GM21619 (cell line): Measurements from ENCODE around the gene BRCC3.

Experiments used
- ATAC-seq: cut with Tn5 transposase; IDR thresholded peaks from one replicate; pipeline ENCODE4 v1.9.1; 2021; ENCODE audit not compliant: unreplicated experiment

BRCC3 gene

DNA sequence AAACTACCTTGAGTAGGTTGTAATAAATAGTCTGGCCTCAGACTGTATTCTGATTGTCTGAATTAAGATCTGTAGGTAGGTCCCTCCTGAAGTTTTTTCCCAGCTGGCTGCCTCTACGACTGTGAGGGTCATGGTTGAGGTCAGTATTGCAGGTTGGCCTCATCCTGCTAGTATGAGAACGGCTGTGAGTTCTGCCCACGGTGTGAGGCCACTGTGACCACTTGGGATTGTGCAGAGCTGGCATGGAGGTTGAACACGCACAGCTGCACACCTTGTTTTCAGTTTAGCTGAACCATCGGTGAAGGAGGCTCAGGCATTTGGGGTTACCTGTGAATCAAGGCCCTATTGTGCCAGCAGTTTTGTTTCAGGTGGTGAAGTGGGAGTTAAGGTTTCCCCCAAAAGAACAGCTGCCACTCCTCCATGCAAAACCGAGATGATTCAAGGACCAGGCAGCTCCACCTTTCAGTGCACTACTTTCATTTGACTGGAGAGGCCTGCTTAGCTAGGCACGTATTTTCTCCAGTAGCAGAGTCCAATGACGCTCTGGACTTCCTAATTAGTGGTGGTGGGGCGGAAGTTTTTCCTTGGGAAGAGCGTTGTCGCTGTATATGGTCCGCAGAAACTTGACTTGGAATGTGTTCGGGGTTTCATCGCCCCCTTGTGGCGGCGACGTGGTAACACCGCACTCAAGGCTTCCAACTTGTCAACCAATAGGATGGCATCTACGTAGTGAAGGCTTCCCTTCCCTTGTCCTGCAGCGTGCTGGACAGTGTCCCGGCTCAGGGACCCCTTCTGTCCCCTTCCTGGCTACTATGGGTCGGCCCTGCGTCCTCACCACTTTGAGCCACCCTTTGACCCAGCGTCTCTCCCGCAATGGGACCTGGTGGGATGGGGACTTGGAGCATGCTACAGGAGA, 14.2 kb upstream of the BRCC3 start:
- peak; percentile 79 for ATAC-seq

- no peak for ATAC-seq
These were observed 9.5 kb upstream of the BRCC3 start for GRCh38 chrX:155061760-155062159.

- no peak for ATAC-seq
These were observed 6.1 kb upstream of the BRCC3 start for GRCh38 chrX:155065035-155065734.

GRCh38 chrX:155068165-155068564, 3.1 kb upstream of the BRCC3 start:
- no peak for ATAC-seq

DNA sequence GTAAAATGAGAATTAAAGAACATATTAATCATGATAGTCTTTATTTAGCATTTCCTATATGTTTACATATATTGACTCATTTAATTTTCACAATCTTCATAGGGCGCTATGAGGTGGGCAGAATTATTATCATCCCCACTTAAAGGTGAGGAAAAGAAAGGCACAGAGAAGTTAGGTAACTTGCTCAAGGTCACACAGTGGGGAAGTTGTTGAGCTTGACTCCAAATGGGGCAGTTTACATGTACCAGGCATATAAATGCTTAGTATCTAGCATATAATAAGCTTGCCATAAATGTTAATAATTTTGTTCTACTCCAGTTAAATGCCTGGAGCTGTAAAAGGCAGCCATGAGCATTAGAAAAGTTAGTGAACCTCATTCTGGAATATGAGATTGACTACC, 1.9 kb upstream of the BRCC3 start:
- ATAC-seq, result no peak

DNA sequence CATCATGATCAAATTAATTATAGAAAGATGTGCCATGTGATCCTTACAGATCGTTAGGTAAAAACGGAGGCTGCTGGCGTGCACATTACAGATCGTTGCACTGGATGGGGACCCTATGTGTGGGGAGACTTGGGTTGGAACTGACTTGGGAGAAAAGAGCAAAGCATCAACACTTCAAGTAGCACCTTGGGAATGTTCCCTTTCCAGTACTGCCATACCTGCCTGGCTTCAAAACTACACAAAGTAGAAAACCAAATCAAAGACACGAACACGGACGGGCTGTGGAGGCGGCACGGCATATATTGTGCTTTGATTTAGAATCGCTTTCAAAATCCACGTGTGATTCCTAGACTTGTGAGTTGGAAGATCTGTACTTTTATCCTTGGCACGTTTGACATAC, 1.3 kb upstream of the BRCC3 start:
- ATAC-seq, result no peak

- ATAC-seq, result peak; percentile 27
These were observed 689 bp upstream of the BRCC3 start for GRCh38 chrX:155070663-155070974.

DNA sequence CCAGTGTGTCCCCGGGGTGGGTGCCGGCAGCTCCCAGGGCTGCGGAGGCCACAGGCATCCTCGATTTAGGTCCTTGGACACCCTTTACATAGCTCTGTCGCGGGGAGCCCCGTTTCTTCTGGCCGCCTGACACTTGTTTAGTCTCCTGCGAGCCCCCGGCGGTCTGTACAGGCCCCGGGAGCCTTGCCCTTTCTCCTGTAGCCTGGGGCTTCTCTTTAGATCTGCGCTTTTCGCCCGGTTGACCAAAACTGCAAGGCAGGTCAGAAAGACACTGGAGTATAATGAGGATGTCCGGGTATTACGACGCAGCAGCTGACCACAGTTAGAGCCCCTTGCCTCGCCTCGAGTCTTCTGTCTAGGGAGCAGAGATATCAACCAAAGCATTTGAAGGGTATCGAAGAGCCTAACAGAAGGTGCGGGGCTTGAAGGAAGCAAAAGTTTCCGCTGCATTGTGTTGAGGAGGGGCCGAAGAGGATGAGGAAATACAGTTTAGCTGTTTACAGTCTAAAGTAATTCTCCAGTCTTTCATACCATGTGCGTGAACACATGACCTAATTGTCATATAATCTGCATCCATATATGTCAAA, 479 bp downstream of the BRCC3 start:
- ATAC-seq, result no peak

GRCh38 chrX:155086202-155086840, 15.0 kb downstream of the BRCC3 start:
- ATAC-seq, result no peak

GRCh38 chrX:155086961-155087735, 15.8 kb downstream of the BRCC3 start:
- ATAC-seq, result no peak

- no peak for ATAC-seq
These were observed 23.3 kb downstream of the BRCC3 start for GRCh38 chrX:155094468-155095061.

GRCh38 chrX:155105919-155106318, 34.6 kb downstream of the BRCC3 start:
- ATAC-seq, result no peak

DNA sequence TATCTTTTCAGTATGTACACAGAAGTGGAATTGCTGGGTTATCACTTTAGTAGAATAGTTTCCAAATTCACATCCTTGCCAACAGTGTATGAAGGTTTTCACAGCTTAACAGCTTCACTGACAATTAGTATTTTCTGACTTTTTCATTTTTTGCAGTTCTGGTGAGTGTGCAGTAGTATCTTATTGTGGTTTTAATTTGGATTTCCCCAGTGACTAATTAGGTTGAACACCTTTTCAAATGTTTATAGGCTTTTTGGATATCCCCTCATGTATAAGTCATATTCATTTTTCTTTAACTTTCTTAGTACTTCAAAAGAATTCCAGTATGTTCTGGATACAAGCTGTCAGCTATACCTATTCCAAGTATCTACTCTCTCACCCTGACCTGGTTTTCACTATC, 37.1 kb downstream of the BRCC3 start:
- ATAC-seq, result no peak

DNA sequence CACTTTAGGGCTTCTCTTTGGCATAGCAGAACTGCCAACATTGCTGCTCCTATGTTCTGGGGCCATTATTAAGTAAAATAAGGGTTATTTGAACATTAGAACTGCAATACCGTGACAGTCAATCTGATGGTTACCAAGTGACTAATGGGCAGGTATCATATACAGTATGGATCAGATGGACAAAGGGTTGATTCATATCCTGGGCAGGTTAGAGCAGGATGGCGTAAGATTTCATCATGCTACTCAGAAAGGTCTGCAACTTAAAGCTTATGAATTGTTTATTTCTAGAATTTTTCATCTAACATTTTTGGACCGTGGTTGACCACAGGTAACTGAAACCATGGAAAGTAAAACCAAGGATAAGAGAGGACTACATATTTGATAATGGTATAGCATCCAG, 40.9 kb downstream of the BRCC3 start:
- no peak for ATAC-seq

DNA sequence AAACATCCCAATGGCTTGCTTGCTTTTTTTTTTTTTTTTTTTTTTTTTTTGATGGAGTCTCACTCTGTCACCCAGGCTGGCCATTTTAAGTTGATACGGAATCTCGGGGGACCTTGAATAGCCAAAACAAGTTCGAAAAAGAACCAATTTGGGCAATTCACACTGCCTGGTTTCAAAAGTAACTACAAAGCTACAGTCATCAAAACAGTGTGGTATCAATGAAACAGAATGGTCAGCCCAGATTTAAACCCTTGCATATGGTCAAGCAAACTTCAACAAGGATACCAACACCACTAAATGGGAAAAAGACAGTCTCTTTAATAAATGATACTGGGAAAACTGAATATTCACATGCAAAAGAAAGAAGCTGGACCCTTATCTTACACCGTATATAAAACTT, 41.8 kb downstream of the BRCC3 start:
- ATAC-seq, result no peak

DNA sequence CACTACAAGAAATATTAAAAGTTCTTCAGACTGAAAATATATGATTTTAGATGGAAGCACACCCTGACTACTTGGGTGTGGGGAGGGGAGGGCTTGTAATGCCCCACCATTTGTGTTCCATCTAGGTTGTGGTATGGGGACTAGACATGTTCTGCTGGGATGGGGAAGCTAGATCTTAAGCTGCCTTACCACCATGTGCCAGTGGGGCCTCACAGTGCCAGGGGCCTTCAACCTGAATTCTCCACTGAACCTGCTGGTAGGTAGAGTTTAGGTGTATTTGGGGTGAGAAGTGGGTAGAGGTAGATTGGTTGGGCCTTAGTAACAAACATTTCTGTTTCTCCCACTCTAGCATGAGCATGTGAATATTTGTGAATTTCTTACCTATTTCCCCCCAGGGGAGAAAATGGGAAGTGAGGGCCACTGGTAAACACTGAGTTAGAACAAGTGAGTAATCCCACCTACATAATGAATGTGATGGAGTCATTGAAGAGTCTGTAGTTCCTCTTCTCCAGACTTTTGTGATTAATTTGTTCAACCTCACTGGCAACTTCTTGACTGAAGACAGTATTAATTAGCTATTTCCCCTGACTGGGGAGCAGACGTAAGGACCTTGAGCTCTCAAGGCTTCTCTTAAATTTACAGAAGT, 44.0 kb downstream of the BRCC3 start:
- ATAC-seq, result no peak

DNA sequence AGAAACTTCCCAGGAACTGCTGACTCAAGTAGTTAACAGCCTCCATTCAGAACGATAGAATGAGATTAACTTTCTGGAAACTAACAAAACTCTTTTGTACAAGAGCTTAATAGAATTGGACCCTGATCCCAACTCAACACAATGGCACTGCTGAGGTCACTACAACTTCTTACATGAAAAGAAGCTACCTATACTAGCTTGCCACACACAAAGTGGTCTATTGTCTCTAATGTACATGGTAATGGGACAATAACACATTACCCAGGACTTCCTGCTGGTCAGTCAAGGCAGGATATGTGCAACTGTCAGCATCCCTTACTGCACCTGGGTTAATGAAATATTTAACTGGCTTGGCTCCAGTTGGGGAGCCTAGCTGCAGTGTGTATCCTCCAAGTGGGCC, 56.2 kb downstream of the BRCC3 start:
- ATAC-seq, result no peak

DNA sequence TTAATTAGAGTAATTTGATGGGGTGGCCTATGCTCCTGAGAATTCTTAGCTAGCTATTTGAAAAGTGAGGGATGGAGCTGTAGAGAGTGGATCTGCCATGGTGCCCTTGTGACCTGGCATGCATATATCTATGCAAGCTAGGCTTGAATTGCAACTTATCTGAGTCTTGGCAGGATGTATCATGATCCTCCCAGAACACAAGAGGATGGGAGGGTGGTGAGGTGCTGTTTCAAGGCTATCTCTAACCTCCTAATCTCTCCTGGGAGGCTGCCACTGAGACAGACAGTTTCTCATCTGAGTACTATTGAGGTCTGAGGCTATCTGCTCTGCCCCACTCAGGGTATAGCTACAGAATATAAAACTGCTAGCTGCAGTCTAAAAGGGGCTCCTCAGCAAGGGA, 56.6 kb downstream of the BRCC3 start:
- ATAC-seq, result no peak

DNA sequence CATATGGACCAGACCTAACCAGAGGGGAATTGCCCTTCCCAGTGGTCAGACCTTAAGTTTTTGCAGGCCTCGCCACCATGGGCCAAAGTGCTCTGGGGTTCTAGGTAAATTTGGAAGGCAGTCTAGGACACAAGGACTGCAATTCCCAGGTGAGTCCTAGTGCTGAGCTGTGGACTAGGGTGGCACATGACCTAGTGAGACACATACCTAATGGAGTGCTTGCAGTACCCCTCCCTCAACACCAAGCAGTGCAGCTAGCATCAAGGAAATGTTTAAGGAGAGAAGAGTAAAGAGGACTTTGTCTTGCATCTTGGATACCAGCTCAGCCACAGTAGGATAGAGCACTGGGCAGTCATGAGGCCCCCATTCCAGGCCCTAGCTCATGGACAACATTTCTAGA, 60.8 kb downstream of the BRCC3 start:
- no peak for ATAC-seq

DNA sequence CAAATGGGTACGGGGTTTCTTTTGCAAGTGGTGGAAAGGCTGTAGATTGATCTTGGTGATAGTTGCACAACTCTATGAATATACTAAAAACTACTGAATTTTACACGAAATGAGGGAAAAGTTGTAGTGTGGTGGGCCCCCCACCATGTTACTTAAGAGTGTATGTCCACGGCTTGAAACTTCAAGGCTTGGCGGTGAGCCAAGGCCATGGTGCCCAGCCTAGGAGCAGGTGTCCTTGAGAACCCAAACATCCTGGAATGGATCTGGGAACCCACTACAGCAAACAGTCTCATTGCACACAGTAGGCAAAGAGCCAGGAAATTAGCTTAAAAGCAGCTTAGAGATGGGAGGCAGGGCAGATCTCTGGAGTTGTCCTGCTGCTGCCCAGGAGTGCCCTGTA, 62.9 kb downstream of the BRCC3 start:
- ATAC-seq, result no peak
